BLaER1 (cell line): ENCODE results near the gene CNTN4.

Experiments
- H3K27ac ChIP-seq: shearing (Covaris generic); formaldehyde crosslinking; 2 replicates; pipeline ENCODE4 v1.8.1; 2022
- H3K27me3 ChIP-seq: shearing (Covaris generic); formaldehyde crosslinking; 2 replicates; pipeline ENCODE4 v1.8.1; 2022
- H3K36me3 ChIP-seq: shearing (Covaris generic); formaldehyde crosslinking; 2 replicates; pipeline ENCODE4 v1.8.1; 2022
- H3K4me1 ChIP-seq: shearing (Covaris generic); formaldehyde crosslinking; 2 replicates; pipeline ENCODE4 v1.8.1; 2022
- H3K4me2 ChIP-seq: shearing (Covaris generic); formaldehyde crosslinking; 2 replicates; pipeline ENCODE4 v1.8.1; 2022
- H3K4me3 ChIP-seq: shearing (Covaris generic); formaldehyde crosslinking; 2 replicates; pipeline ENCODE4 v1.8.1; 2022
- H3K9ac ChIP-seq: shearing (Covaris generic); formaldehyde crosslinking; 2 replicates; pipeline ENCODE4 v1.8.1; 2022
- H3K9me3 ChIP-seq: shearing (Covaris generic); formaldehyde crosslinking; 2 replicates; pipeline ENCODE4 v1.8.1; 2022
- H4K20me1 ChIP-seq: shearing (Covaris generic); formaldehyde crosslinking; 2 replicates; pipeline ENCODE4 v1.8.1; 2022
- Cebpa-rat ChIP-seq: shearing (Covaris generic); IDR thresholded peaks from 2 replicates; pipeline ENCODE4 v1.8.1; 2022

CNTN4 gene

GRCh38 chr3:2372306-2372705 is 273.6 kb downstream of the CNTN4 start:
- Histone ChIP-seq H3K36me3 (no peaks in the 10 kb centered on the region), H3K4me2 (no peak overlapping the region)
- no peak for TF ChIP-seq Cebpa-rat

GRCh38 chr3:2375376-2375775 is 276.7 kb downstream of the CNTN4 start:
- H3K36me3 ChIP-seq: no peaks in the 10 kb centered on the region
- no peak overlapping the region for H3K4me3 ChIP-seq
- H3K27me3 ChIP-seq: no peaks in the 10 kb centered on the region
- TF ChIP-seq Cebpa-rat: no peak
- H3K27ac ChIP-seq: no peak overlapping the region
- no peaks in the 10 kb centered on the region for H3K4me1 ChIP-seq
- no peak overlapping the region for H3K9ac ChIP-seq
- no peak overlapping the region for H3K4me2 ChIP-seq
- H3K9me3 ChIP-seq: no peaks in the 10 kb centered on the region
- no peaks in the 10 kb centered on the region for H4K20me1 ChIP-seq

More at GRCh38 chr3:2372306-2372705, 273.6 kb downstream of the CNTN4 start:
- Histone ChIP-seq H3K27ac (no peak overlapping the region), H3K9me3 (no peaks in the 10 kb centered on the region), H4K20me1 (no peaks in the 10 kb centered on the region), H3K4me1 (no peaks in the 10 kb centered on the region), H3K9ac (no peak overlapping the region), H3K4me3 (no peak overlapping the region), H3K27me3 (no peaks in the 10 kb centered on the region)

- no peak for TF ChIP-seq Cebpa-rat
- Histone ChIP-seq H3K4me1 (no peaks in the 10 kb centered on the region), H3K4me2 (no peak overlapping the region), H3K36me3 (no peaks in the 10 kb centered on the region), H3K4me3 (no peak overlapping the region), H3K9ac (no peak overlapping the region), H4K20me1 (no peaks in the 10 kb centered on the region), H3K9me3 (no peaks in the 10 kb centered on the region), H3K27me3 (no peaks in the 10 kb centered on the region), H3K27ac (no peak overlapping the region)
Measured at GRCh38 chr3:2377281-2377680, 278.6 kb downstream of the CNTN4 start.

GRCh38 chr3:2390926-2391532 is 292.4 kb downstream of the CNTN4 start:
- H3K27me3 ChIP-seq: no peaks in the 10 kb centered on the region
- no peak overlapping the region for H3K4me2 ChIP-seq
- no peaks in the 10 kb centered on the region for H3K9me3 ChIP-seq
- no peak for TF ChIP-seq Cebpa-rat
- no peak overlapping the region for H3K4me3 ChIP-seq
- no peaks in the 10 kb centered on the region for H3K36me3 ChIP-seq
- no peaks in the 10 kb centered on the region for H4K20me1 ChIP-seq
- H3K4me1 ChIP-seq: no peaks in the 10 kb centered on the region
- no peak overlapping the region for H3K27ac ChIP-seq
- no peak overlapping the region for H3K9ac ChIP-seq

- H4K20me1 ChIP-seq: no peaks in the 10 kb centered on the region
- no peaks in the 10 kb centered on the region for H3K4me1 ChIP-seq
- H3K4me3 ChIP-seq: no peak overlapping the region
- H3K36me3 ChIP-seq: no peaks in the 10 kb centered on the region
- no peak overlapping the region for H3K9ac ChIP-seq
- H3K4me2 ChIP-seq: no peak overlapping the region
- TF ChIP-seq Cebpa-rat: no peak
- no peaks in the 10 kb centered on the region for H3K27me3 ChIP-seq
- H3K27ac ChIP-seq: no peak overlapping the region
- no peaks in the 10 kb centered on the region for H3K9me3 ChIP-seq
Measured at GRCh38 chr3:2391896-2392295, 293.2 kb downstream of the CNTN4 start.

GRCh38 chr3:2392981-2393380 is 294.3 kb downstream of the CNTN4 start:
- H3K27ac ChIP-seq: no peak overlapping the region
- no peak overlapping the region for H3K9ac ChIP-seq
- no peaks in the 10 kb centered on the region for H4K20me1 ChIP-seq
- no peak for TF ChIP-seq Cebpa-rat
- H3K27me3 ChIP-seq: no peaks in the 10 kb centered on the region
- H3K4me3 ChIP-seq: no peak overlapping the region
- H3K36me3 ChIP-seq: no peaks in the 10 kb centered on the region
- H3K4me1 ChIP-seq: no peaks in the 10 kb centered on the region
- no peaks in the 10 kb centered on the region for H3K9me3 ChIP-seq
- H3K4me2 ChIP-seq: no peak overlapping the region

- TF ChIP-seq Cebpa-rat: no peak
Measured at GRCh38 chr3:2415083-2415482, 316.4 kb downstream of the CNTN4 start.

GRCh38 chr3:2420919-2421318 is 322.3 kb downstream of the CNTN4 start:
- no peaks in the 10 kb centered on the region for H3K27me3 ChIP-seq
- H3K9ac ChIP-seq: no peak overlapping the region
- TF ChIP-seq Cebpa-rat: no peak
- no peak overlapping the region for H3K4me3 ChIP-seq
- H3K27ac ChIP-seq: no peak overlapping the region
- H4K20me1 ChIP-seq: no peaks in the 10 kb centered on the region
- H3K36me3 ChIP-seq: no peaks in the 10 kb centered on the region
- no peak overlapping the region for H3K4me2 ChIP-seq
- H3K4me1 ChIP-seq: no peaks in the 10 kb centered on the region
- no peaks in the 10 kb centered on the region for H3K9me3 ChIP-seq

More at GRCh38 chr3:2415083-2415482, 316.4 kb downstream of the CNTN4 start:
- Histone ChIP-seq H3K9me3 (no peaks in the 10 kb centered on the region), H3K27ac (no peak overlapping the region), H3K36me3 (no peaks in the 10 kb centered on the region), H3K4me2 (no peak overlapping the region), H3K4me1 (no peaks in the 10 kb centered on the region), H3K4me3 (no peak overlapping the region), H4K20me1 (no peaks in the 10 kb centered on the region), H3K27me3 (no peaks in the 10 kb centered on the region), H3K9ac (no peak overlapping the region)

- no peaks in the 10 kb centered on the region for H3K27me3 ChIP-seq
- H4K20me1 ChIP-seq: no peaks in the 10 kb centered on the region
Measured at GRCh38 chr3:2423143-2423542, 324.5 kb downstream of the CNTN4 start.

GRCh38 chr3:2441558-2441957 is 342.9 kb downstream of the CNTN4 start:
- no peaks in the 10 kb centered on the region for H4K20me1 ChIP-seq
- no peak overlapping the region for H3K9ac ChIP-seq
- H3K9me3 ChIP-seq: no peaks in the 10 kb centered on the region
- H3K27ac ChIP-seq: no peak overlapping the region
- no peak for TF ChIP-seq Cebpa-rat
- no peaks in the 10 kb centered on the region for H3K36me3 ChIP-seq
- H3K4me3 ChIP-seq: no peak overlapping the region
- no peaks in the 10 kb centered on the region for H3K27me3 ChIP-seq
- H3K4me1 ChIP-seq: no peaks in the 10 kb centered on the region
- no peak overlapping the region for H3K4me2 ChIP-seq

More at GRCh38 chr3:2423143-2423542, 324.5 kb downstream of the CNTN4 start:
- TF ChIP-seq Cebpa-rat: no peak
- H3K9me3 ChIP-seq: no peaks in the 10 kb centered on the region
- H3K27ac ChIP-seq: no peak overlapping the region
- H3K36me3 ChIP-seq: no peaks in the 10 kb centered on the region
- H3K4me1 ChIP-seq: no peaks in the 10 kb centered on the region
- no peak overlapping the region for H3K9ac ChIP-seq
- no peak overlapping the region for H3K4me3 ChIP-seq
- no peak overlapping the region for H3K4me2 ChIP-seq

GRCh38 chr3:2446146-2446545 is 347.5 kb downstream of the CNTN4 start:
- no peaks in the 10 kb centered on the region for H3K36me3 ChIP-seq
- no peaks in the 10 kb centered on the region for H3K4me1 ChIP-seq
- H3K27me3 ChIP-seq: no peaks in the 10 kb centered on the region
- H4K20me1 ChIP-seq: no peaks in the 10 kb centered on the region
- no peak overlapping the region for H3K27ac ChIP-seq
- H3K4me2 ChIP-seq: no peak overlapping the region
- H3K4me3 ChIP-seq: no peak overlapping the region
- no peak for TF ChIP-seq Cebpa-rat
- no peaks in the 10 kb centered on the region for H3K9me3 ChIP-seq
- no peak overlapping the region for H3K9ac ChIP-seq
